HepG2 (cell line): ENCODE data around the gene CNTRL. TPM values are rescaled to one million over a fixed set of nuclear protein-coding genes. Genes with fewer than 3 reads are reported as not detected.

Experiments
- ATAC-seq: fragments of 200-7000 bp; cut with Tn5 transposase; 3 replicates; pipeline ENCODE4 v1.9.1; 2020; ENCODE audit warnings: mild to moderate bottlenecking, moderate library complexity
- BruUV-seq: library from RNA; stranded (reverse); fragments of 400-500 nt; replicated peaks from 2 replicates; lab custom pipeline; 2021; lab: Mats Ljungman, UMichigan
- CTCF ChIA-PET: fragments of 300-600 bp; formaldehyde crosslinking; extraction: SDS; loops from one replicate; lab custom pipeline; 2021; ENCODE audit warnings: low total read pairs, inconsistent platforms, low intra/inter-chr PET ratio; lab: Yijun Ruan, JAX
- POLR2A ChIA-PET: fragments of 350-600 bp; sonication (Branson Sonifier 250); formaldehyde crosslinking; loops from one replicate; lab custom pipeline; 2020; ENCODE audit warnings: antibody characterized with exemption, inconsistent platforms; lab: Yijun Ruan, JAX
- DNase-seq: peaks from one replicate; pipeline ENCODE4 v3.0.0-alpha.2; 2015; ENCODE audit warnings: low spot score
- FAIRE-seq: peaks from 3 replicates; lab custom pipeline; 2011; peaks lifted over from hg19 to GRCh38; lab: Jason Lieb, UNC
- H2AFZ ChIP-seq: one replicate; pipeline ENCODE4 v1.6.1; 2011; ENCODE audit warnings: low read length, inconsistent platforms
- H3K27ac ChIP-seq: fragments of 300-600 bp; 3 replicates; pipeline ENCODE4 v1.8.0; 2011; ENCODE audit warnings: mixed run types, mild to moderate bottlenecking, mixed read lengths, low read length, inconsistent platforms; ENCODE audit not compliant: insufficient read depth; ENCODE audit errors: extremely low read length
- H3K27me3 ChIP-seq, 2 experiments: fragments of 200-600 bp in 1 of 2; 2 replicates in 1 of 2; 3 replicates in 1 of 2; pipeline versions ENCODE4 v1.6.0 to v1.8.0; 2011; ENCODE audit warnings: low read length in 2 of 2, mild to moderate bottlenecking in 2 of 2, moderate library complexity in 2 of 2, inconsistent platforms in 1 of 2; ENCODE audit not compliant: insufficient read depth in 2 of 2, control insufficient read depth in 1 of 2
- H3K36me3 ChIP-seq, 2 experiments: fragments of 200-600 bp in 1 of 2; replicated peaks in 1 of 2; 2 replicates in 1 of 2; 3 replicates in 1 of 2; pipeline versions ENCODE4 v1.5.1 to v1.8.0; 2011; ENCODE audit warnings: low read length in 2 of 2, inconsistent platforms in 1 of 2; ENCODE audit not compliant: insufficient read depth in 2 of 2, control insufficient read depth in 1 of 2
- H3K4me1 ChIP-seq: 2 replicates; pipeline ENCODE4 v1.5.1; 2012; ENCODE audit warnings: low read length, inconsistent platforms; ENCODE audit not compliant: insufficient read depth
- H3K4me2 ChIP-seq: 2 replicates; pipeline ENCODE4 v1.6.0; 2011; ENCODE audit warnings: low read depth, low read length, inconsistent platforms
- H3K4me3 ChIP-seq, 3 experiments: fragments of 200-600 bp in 1 of 3; sonication (generic), shearing (Covaris generic) in 1 of 3; replicated peaks in 1 of 3; 2 replicates each; pipeline ENCODE4 v1.5.1; 2011 to 2016; ENCODE audit warnings: low read length in 3 of 3, inconsistent platforms in 2 of 3, low read depth in 2 of 3, mild to moderate bottlenecking in 2 of 3, control low read depth in 1 of 3, mixed read lengths in 1 of 3; ENCODE audit not compliant: insufficient read depth in 1 of 3
- H3K79me2 ChIP-seq: one replicate; pipeline ENCODE4 v1.6.1; 2011; ENCODE audit warnings: low read length, inconsistent platforms; ENCODE audit not compliant: insufficient read depth
- H3K9ac ChIP-seq: 2 replicates; pipeline ENCODE4 v1.6.0; 2011; ENCODE audit warnings: mild to moderate bottlenecking, low read depth, low read length, inconsistent platforms; ENCODE audit not compliant: insufficient read depth
- H3K9me3 ChIP-seq: 2 replicates; pipeline ENCODE4 v1.5.1; 2012; ENCODE audit warnings: mild to moderate bottlenecking, low read length
- H4K20me1 ChIP-seq: 2 replicates; pipeline ENCODE4 v1.6.0; 2011; ENCODE audit warnings: inconsistent platforms, mild to moderate bottlenecking, low read length, moderate library complexity; ENCODE audit not compliant: insufficient read depth
- AHR ChIP-seq: IDR thresholded peaks from 2 replicates; pipeline ENCODE4 v1.6.1; 2018; ENCODE audit warnings: missing genetic modification reagents, missing compliant biosample characterization
- GABPA ChIP-seq, 2 experiments: IDR thresholded peaks; 2 replicates each; pipeline ENCODE4 v1.6.1; 2011 to 2016; ENCODE audit warnings: low read depth in 2 of 2, low read length in 1 of 2, missing biosample characterization in 1 of 2, missing genetic modification characterization in 1 of 2
- KDM5B ChIP-seq: sonication (generic); formaldehyde crosslinking; IDR thresholded peaks from 2 replicates; pipeline ENCODE4 v1.4.0; 2020; ENCODE audit warnings: missing genetic modification reagents, mild to moderate bottlenecking, borderline replicate concordance
- MIER3 ChIP-seq: IDR thresholded peaks from 2 replicates; pipeline ENCODE4 v1.6.1; 2016; ENCODE audit warnings: missing compliant biosample characterization, borderline replicate concordance
- MXD4 ChIP-seq: IDR thresholded peaks from 2 replicates; pipeline ENCODE4 v1.6.1; 2016; ENCODE audit warnings: mild to moderate bottlenecking, missing biosample characterization, missing genetic modification reagents
- NFATC3 ChIP-seq: sonication (generic); formaldehyde crosslinking; IDR thresholded peaks from 2 replicates; pipeline ENCODE4 v1.5.1; 2020; ENCODE audit warnings: mild to moderate bottlenecking, missing genetic modification reagents
- PRDM10 ChIP-seq: sonication (generic); formaldehyde crosslinking; IDR thresholded peaks from 2 replicates; pipeline ENCODE4 v1.4.0; 2020; ENCODE audit warnings: low read depth, missing genetic modification reagents
- SCMH1 ChIP-seq: sonication (generic); formaldehyde crosslinking; IDR thresholded peaks from 2 replicates; pipeline ENCODE4 v1.9.0; 2021; ENCODE audit warnings: missing genetic modification reagents, mild to moderate bottlenecking, borderline replicate concordance
- SPEN ChIP-seq: sonication (generic); formaldehyde crosslinking; IDR thresholded peaks from 2 replicates; pipeline ENCODE4 v1.5.1; 2020; ENCODE audit warnings: low read depth, mild to moderate bottlenecking, missing genetic modification reagents
- ZGPAT ChIP-seq: IDR thresholded peaks from 2 replicates; pipeline ENCODE4 v1.6.1; 2016; ENCODE audit warnings: mild to moderate bottlenecking
- ZNF430 ChIP-seq: sonication (generic); formaldehyde crosslinking; IDR thresholded peaks from 2 replicates; pipeline ENCODE4 v1.9.0; 2021; ENCODE audit warnings: mild to moderate bottlenecking, missing genetic modification reagents
- ZNF512B ChIP-seq: sonication (generic); formaldehyde crosslinking; IDR thresholded peaks from 2 replicates; pipeline ENCODE4 v1.5.1; 2020; ENCODE audit warnings: missing genetic modification reagents, mild to moderate bottlenecking, borderline replicate concordance
- WGBS: methylation state at CpG from one replicate; pipeline ENCODE4 v1.1.6; 2017; ENCODE audit warnings: low lambda C conversion rate; 5-methylcytosine and 5-hydroxymethylcytosine counted together
- in situ Hi-C: cut with HindIII; loops from 2 replicates; pipeline ENCODE4 v1.10.0; 2017; ENCODE audit warnings: low pct_unique_long_range_greater_than_20kb; ENCODE audit not compliant: extremely low pct_ligation_motif_present
- intact Hi-C: fragments of 100-400 bp; cut with micrococcal nuclease; formaldehyde crosslinking; loops from one replicate; pipeline ENCODE4 v1.10.0; 2022; ENCODE audit not compliant: unreplicated experiment
- polyA plus RNA-seq, 8 experiments: library from polyadenylated mRNA; depleted of rRNA in 3 of 8; stranded (reverse) in 7 of 8; unstranded in 1 of 8; fragments of >200 nt; fragmentation: Illumina TruSeq in 4 of 8; extraction: Trizol in 4 of 8; gene quantifications; 2 replicates each; pipeline versions ENCODE4 v1.2.1 to v1.2.3, GENCODE V29; 2011 to 2016; ENCODE audit warnings: low read depth in 4 of 8, missing spikeins in 1 of 8, mixed read lengths in 1 of 8; ENCODE audit not compliant: insufficient read depth in 1 of 8
- total RNA-seq, 5 experiments: library from RNA; depleted of rRNA; stranded (reverse); fragments of >200 nt; fragmentation: Illumina TruSeq; extraction: Trizol; gene quantifications; 2 replicates each; pipeline ENCODE4 v1.2.3, GENCODE V29; 2016; ENCODE audit warnings: low read depth in 1 of 5

Gene CNTRL
- total and polyA plus RNA-seq, 2 of the 13 experiments (the other 11 are each of a cell fraction or from before 2014, with no cell fraction given), result 7.5 to 11.8 TPM

- TF ChIP-seq AHR (CRISPR knock-in tag), result no peak
- TF ChIP-seq, all 625 proteins: peak for 0
Observed at GRCh38 chr9:121107881-121108280, 33.1 kb downstream of the CNTRL start (continued).

- no TSS peak for BruUV-seq
- in situ Hi-C loops, result no loop called here
Observed at GRCh38 chr9:121115466-121115865, 40.7 kb downstream of the CNTRL start.

More at GRCh38 chr9:121115466-121115865, 40.7 kb downstream of the CNTRL start:
- no peak overlapping the region for H3K9ac ChIP-seq
- no peaks in the 10 kb centered on the region for H3K79me2 ChIP-seq
- TF ChIP-seq MXD4 (CRISPR knock-in tag) (no peak), ZGPAT (CRISPR knock-in tag) (no peak), SPEN (CRISPR knock-in tag) (no peak), ZNF512B (no peak), NFATC3 (CRISPR knock-in tag) (no peak), SCMH1 (CRISPR knock-in tag) (no peak), PRDM10 (CRISPR knock-in tag) (no peak), GABPA (IDR thresholded peaks at IDR 0.05; ENCODE audit: low read depth, low read length) (no peak), GABPA (CRISPR knock-in tag; IDR thresholded peaks at IDR 0.05; ENCODE audit: low read depth) (no peak), MIER3 (no peak), KDM5B (CRISPR knock-in tag) (no peak), ZNF430 (CRISPR knock-in tag) (no peak)
- FAIRE-seq (no peak), ATAC-seq (no peak), DNase-seq (no peak)
- H4K20me1 ChIP-seq, result no peaks in the 10 kb centered on the region
- ChIA-PET CTCF (no interaction called here), POLR2A (no interaction called here)
- no peak overlapping the region for H3K4me3 ChIP-seq
- 92% methylated on average over 1 of the region's 1 CpG for WGBS
- H3K4me1 ChIP-seq, result no peaks in the 10 kb centered on the region
- no peak overlapping the region for H3K4me2 ChIP-seq
- no peak overlapping the region for H2AFZ ChIP-seq
- no peaks in the 10 kb centered on the region for H3K27me3 ChIP-seq
- no peaks in the 10 kb centered on the region for H3K36me3 ChIP-seq
- H3K9me3 ChIP-seq, result no peaks in the 10 kb centered on the region
- intact Hi-C loops, result no loop called here
- no peak overlapping the region for H3K27ac ChIP-seq
